Midbrain (tissue), 1 donor: ENCODE data around the gene MYO15B.

Experiments
- DNase-seq: peaks from one replicate; lab custom pipeline; 2025; lab: John Stamatoyannopoulos, UW

The MYO15B gene

GRCh38 chr17:75665981-75666380 lies 78.4 kb downstream of the MYO15B start:
- DNase-seq, result no peak

GRCh38 chr17:75666959-75667790 lies 79.6 kb downstream of the MYO15B start, which contains the start of the genes RECQL5 and SAP30BP:
TSS of gene RECQL5 (minus strand) at chr17:75667154. CDS start at chr17:75666557, 597 bp downstream.
TSS of gene SAP30BP (plus strand) at chr17:75667338. CDS start at chr17:75667373, 35 bp downstream.
- DNase-seq, result peak; percentile 98

GRCh38 chr17:75667825-75668224 lies 80.2 kb downstream of the MYO15B start:
- DNase-seq, result no peak

GRCh38 chr17:75668489-75668888 lies 80.9 kb downstream of the MYO15B start:
- no peak for DNase-seq

DNA sequence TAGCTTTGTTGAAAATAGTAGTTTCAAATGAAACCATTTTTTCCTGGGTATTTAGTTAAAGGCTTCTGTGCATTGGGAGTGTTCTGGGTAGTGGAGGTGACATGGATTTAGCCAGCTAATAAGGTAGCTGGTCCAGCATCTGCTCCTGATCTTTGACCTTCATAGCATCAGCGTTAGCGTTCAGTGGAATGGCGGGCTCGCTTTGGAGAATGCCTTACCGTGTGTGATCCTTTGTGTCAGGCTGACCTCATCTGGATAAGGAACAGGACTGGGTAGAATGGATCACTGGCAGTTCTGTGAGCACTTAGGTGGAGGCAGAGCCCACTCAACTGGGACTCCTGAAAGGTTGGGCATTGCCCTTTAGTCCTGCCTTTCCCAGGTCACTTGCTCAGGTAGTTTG lies 83.3 kb downstream of the MYO15B start:
- DNase-seq, result no peak

DNA sequence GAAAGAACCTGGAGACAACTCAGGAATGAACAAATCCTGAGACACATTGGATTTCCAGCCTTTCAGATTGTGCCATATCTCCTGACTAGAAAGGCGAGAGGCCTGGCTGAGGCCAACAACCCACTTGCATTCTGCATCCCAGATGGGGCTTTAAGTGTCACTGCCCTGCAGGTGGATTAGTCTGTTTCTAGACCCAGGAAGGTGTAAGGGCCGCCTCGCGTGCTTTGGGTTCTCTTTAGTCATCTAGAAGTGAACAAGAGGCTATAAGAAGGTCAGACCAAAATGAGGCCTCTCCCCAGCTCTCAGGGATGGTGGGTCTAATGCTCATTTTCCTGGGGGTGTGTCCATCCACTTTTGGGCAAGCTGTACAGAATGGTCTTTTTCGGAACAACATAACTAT lies 84.4 kb downstream of the MYO15B start:
- DNase-seq, result no peak

GRCh38 chr17:75673487-75673886 lies 85.9 kb downstream of the MYO15B start:
- DNase-seq, result no peak
